ENCODE results near the gene FBXO17. TPM values are rescaled to one million over a fixed set of nuclear protein-coding genes. Genes with fewer than 3 reads are reported as not detected.
A peak's percentile ranks its signal among the peaks of the same experiment; 100 is the strongest.
"Not testable (repeated sequence)": the region's sequence is repeated elsewhere in the genome, so short reads cannot be mapped to it uniquely, and the experiment has no call there.

Gene FBXO17
- total and polyA plus RNA-seq, 12 donors: 1.00 to 3.2 (median 2.2) TPM

DNA sequence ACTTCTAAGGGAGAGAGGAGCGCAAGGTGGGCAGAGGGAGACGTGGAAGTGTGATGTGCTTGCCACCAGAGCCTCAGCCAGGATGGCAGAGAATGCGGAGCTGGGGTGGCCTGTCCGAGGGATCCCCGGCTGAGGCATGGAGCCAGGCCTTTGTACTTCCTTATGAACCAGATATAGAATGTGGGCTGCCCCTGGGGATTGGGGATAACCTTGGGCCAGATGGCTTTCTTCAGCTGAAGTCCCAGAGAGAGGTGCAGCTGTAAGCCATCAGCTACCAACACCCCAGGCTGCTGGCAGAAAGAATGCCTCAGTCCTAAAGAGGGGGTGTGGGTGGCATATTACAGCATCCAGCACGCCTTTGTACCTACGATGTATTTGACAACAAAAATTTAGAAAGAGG lies 25.5 kb upstream of the FBXO17 start:
- DNase-seq (no peak), ATAC-seq (no peak)
- TF ChIP-seq, protein P1, sequence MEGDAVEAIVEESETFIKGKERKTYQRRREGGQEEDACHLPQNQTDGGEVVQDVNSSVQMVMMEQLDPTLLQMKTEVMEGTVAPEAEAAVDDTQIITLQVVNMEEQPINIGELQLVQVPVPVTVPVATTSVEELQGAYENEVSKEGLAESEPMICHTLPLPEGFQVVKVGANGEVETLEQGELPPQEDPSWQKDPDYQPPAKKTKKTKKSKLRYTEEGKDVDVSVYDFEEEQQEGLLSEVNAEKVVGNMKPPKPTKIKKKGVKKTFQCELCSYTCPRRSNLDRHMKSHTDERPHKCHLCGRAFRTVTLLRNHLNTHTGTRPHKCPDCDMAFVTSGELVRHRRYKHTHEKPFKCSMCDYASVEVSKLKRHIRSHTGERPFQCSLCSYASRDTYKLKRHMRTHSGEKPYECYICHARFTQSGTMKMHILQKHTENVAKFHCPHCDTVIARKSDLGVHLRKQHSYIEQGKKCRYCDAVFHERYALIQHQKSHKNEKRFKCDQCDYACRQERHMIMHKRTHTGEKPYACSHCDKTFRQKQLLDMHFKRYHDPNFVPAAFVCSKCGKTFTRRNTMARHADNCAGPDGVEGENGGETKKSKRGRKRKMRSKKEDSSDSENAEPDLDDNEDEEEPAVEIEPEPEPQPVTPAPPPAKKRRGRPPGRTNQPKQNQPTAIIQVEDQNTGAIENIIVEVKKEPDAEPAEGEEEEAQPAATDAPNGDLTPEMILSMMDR (IDR thresholded peaks at IDR 0.05): no peak
- 31 to 32% methylated on average over 7 of the region's 7 CpGs for WGBS, 2 donors
- intact Hi-C loops (cut with DNase I): no loop called here
- no peak overlapping the region for H3K27ac ChIP-seq
- no peak overlapping the region for H3K4me3 ChIP-seq
- H3K36me3 ChIP-seq: no peaks in the 10 kb centered on the region
- peaks cover 0 to 22% (median 4%) of the 10 kb centered on the region in 7 donors for H3K27me3 ChIP-seq
- H3K4me1 ChIP-seq: no peaks in the 10 kb centered on the region
- no peaks in the 10 kb centered on the region for H3K9me3 ChIP-seq

DNA sequence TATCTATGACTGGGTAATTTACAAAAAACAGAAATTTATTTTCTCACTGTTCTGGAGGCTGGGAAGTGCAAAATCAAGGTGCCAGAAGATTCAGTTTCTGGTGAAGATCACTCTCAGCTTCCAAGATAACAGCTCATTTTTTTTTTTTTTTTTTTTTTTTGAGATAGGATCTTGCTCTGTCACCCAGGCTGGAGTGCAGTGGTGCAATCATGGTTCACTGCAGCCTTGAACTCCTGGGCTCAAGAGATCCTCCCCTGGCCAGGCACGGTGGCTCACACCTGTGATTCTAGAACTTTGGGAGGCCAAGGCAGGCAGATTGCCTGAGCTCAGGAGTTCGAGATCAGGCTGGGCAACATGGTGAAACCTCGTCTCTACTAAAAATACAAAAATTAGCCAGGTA lies 22.0 kb upstream of the FBXO17 start:
- H3K36me3 ChIP-seq; H3K27ac ChIP-seq; H3K4me3 ChIP-seq; ATAC-seq; DNase-seq; H3K4me1 ChIP-seq; intact Hi-C loops (cut with DNase I): not testable (repeated sequence)
- WGBS, 2 donors: 81 to 83% methylated on average over 3 of the region's 3 CpGs
- peaks cover 0 to 11% (median 0%) of the 10 kb centered on the region in 11 donors for H3K9me3 ChIP-seq
- H3K27me3 ChIP-seq: peaks cover 0 to 29% (median 15%) of the 10 kb centered on the region in 7 donors

DNA sequence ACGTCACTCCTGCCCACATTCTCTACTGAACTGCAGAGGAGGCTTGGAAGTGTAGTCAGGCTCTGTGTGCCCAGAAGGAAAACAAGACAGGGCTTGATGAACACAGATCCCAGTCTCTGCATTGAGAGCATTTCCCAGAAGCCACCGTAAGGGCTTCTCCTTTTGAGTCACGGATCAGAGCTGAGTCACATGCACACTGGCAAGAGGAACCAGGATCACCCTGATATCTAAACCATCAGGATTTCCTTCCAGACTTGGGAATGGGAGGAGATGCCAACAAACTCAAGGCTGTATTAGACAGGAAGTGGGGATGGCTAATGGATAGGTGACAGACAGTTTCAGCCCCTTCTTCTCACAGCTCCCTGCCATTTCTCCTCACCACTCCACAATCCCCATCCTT lies 17.7 kb upstream of the FBXO17 start:
- peaks cover 0 to 11% (median 0%) of the 10 kb centered on the region in 11 donors for H3K9me3 ChIP-seq
- no peaks in the 10 kb centered on the region for H3K36me3 ChIP-seq
- H3K27me3 ChIP-seq: peaks cover 0 to 48% (median 20%) of the 10 kb centered on the region in 7 donors
- H3K4me3 ChIP-seq: no peak overlapping the region
- intact Hi-C loops (cut with DNase I): no loop called here
- DNase-seq (no peak), ATAC-seq (no peak)
- WGBS, 2 donors: 51 to 53% methylated on average over 3 of the region's 3 CpGs
- H3K27ac ChIP-seq: no peak overlapping the region
- TF ChIP-seq, protein P1 (IDR thresholded peaks at IDR 0.05): no peak
- H3K4me1 ChIP-seq: no peaks in the 10 kb centered on the region

DNA sequence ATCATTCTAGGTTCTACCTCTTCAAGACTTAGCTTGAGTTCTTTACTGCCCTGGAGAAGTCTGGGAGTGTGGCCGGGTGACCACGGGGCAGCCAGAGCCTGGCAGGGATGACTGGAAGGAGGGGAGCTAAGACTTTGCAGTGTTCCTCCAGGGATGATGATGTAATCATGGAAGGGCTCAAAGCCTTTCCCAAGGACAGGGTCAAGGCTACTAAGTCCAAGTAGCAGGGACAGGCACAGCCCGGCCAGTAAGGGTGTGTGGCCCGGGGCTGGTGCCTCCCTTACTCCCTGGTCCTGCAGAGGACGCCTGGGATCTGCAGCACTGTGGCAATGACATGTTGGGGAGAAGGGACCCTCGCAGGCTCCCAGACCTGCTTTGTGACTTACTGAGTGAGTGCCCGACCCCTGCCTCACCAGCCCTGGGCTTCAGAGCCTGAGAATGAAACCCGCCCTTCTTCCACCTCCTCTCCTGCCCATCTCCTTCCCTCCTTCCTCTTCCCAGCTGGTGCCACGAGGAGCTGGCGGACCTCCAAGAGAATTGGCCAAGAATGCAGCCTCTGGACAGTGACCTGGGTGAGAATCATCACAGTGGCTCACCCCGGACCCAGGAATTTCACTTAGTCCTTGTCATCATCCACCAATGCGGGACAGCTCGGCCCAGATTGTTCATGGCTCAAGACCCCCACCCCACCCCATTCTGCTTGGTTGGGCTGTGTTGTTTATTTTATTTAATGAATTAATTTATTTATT lies 15.6 kb upstream of the FBXO17 start:
- Histone ChIP-seq H3K27me3 (peaks cover 0 to 63% (median 20%) of the 10 kb centered on the region in 7 donors), H3K4me1 (no peaks in the 10 kb centered on the region), H3K36me3 (no peaks in the 10 kb centered on the region), H3K27ac (no peak overlapping the region), H3K9me3 (peaks cover 0 to 11% (median 0%) of the 10 kb centered on the region in 11 donors), H3K4me3 (no peak overlapping the region)
- ATAC-seq (peak in 2 of 8 donors; percentile 28 to 33), DNase-seq (no peak)
- 59 to 61% methylated on average over 13 of the region's 13 CpGs for WGBS, 2 donors
- intact Hi-C loops (cut with DNase I): no loop called here
- TF ChIP-seq, protein P1 (IDR thresholded peaks at IDR 0.05): no peak

DNA sequence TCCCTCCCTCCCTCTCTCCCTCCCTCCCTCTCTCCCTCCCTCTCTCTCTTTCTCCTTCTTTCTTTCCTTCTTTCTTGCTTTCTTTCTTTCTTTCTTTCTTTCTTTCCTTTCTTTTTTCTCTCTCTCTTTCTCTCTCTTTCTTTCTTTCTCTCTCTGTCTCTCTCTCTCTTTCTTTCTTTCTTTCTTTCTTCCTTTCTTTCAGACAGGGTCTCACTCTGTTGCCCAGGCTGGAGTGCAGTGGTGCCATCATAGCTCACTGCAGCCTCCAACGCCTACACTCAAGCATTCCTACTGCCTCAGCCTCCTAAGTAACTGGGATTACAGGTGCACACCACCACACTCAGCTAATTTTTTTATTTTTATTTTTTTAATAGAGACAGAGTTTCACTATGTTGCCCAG lies 14.1 kb upstream of the FBXO17 start:
- Histone ChIP-seq H3K9me3 (peaks cover 0 to 24% (median 0%) of the 10 kb centered on the region in 11 donors), H3K27me3 (peaks cover 0 to 72% (median 20%) of the 10 kb centered on the region in 7 donors)
- DNase-seq; H3K36me3 ChIP-seq; H3K4me3 ChIP-seq; H3K4me1 ChIP-seq; ATAC-seq; intact Hi-C loops (cut with DNase I); H3K27ac ChIP-seq: not testable (repeated sequence)
- WGBS, 2 donors: 79 to 82% methylated on average over 1 of the region's 1 CpG

All from heart right ventricle (tissue), 16 donors.